Upper lobe of right lung (tissue), 1 donor: ENCODE data around the gene FAAP24. TPM values are rescaled to one million over a fixed set of nuclear protein-coding genes. Genes with fewer than 3 reads are reported as not detected.
"Not testable (repeated sequence)": the region's sequence is repeated elsewhere in the genome, so short reads cannot be mapped to it uniquely, and the experiment has no call there.

Experiments used
- ATAC-seq: fragments of 200-7000 bp; cut with Tn5 transposase; one replicate; pipeline ENCODE4 v1.9.1; 2020; ENCODE audit warnings: mild to moderate bottlenecking, moderate library complexity
- DNase-seq: peaks from one replicate; pipeline ENCODE4 v3.0.0-alpha.2; 2020
- H3K27ac ChIP-seq: fragments of 200-600 bp; one replicate; pipeline ENCODE4 v1.8.0; 2022
- H3K27me3 ChIP-seq: fragments of 200-600 bp; one replicate; pipeline ENCODE4 v1.8.0; 2022; ENCODE audit warnings: mild to moderate bottlenecking
- H3K36me3 ChIP-seq: fragments of 200-600 bp; one replicate; pipeline ENCODE4 v1.8.0; 2022
- H3K4me1 ChIP-seq: fragments of 200-600 bp; one replicate; pipeline ENCODE4 v1.8.0; 2022
- H3K4me3 ChIP-seq: fragments of 200-600 bp; one replicate; pipeline ENCODE4 v1.8.0; 2022; ENCODE audit warnings: mild to moderate bottlenecking
- H3K9me3 ChIP-seq: fragments of 200-600 bp; one replicate; pipeline ENCODE4 v1.8.0; 2022
- CTCF ChIP-seq: fragments of 200-600 bp; IDR thresholded peaks from one replicate; pipeline ENCODE4 v1.8.0; 2022; ENCODE audit warnings: antibody characterized with exemption
- intact Hi-C: fragments of 100-400 bp; cut with DNase I; formaldehyde crosslinking; loops from one replicate; pipeline ENCODE4 v1.11.0; 2022
- total RNA-seq: library from RNA; stranded (reverse); fragmentation: NEBNext Ultra II Directional; extraction: Animal tissue kit (Norgen Biotek cat#: 25700); gene quantifications from one replicate; pipeline ENCODE4 v1.2.1, GENCODE V29; 2021
- donor health status: DM: no; HTN: yes; CAD: no; lungs with severe emphysema.

The FAAP24 gene
- total RNA-seq, 1 donor from 2014 or later, result 0.90 TPM

GRCh38 chr19:33005440-33005839, 33.4 kb downstream of the FAAP24 start:
- Histone ChIP-seq H3K9me3 (no peaks in the 10 kb centered on the region), H3K27me3 (no peaks in the 10 kb centered on the region), H3K36me3 (no peaks in the 10 kb centered on the region), H3K4me1 (no peaks in the 10 kb centered on the region), H3K27ac (no peak overlapping the region), H3K4me3 (no peak overlapping the region)
- no peak for ATAC-seq
- intact Hi-C loops, result no loop called here
- no peak for TF ChIP-seq CTCF
- no peak for DNase-seq

GRCh38 chr19:33008738-33009137, 36.7 kb downstream of the FAAP24 start:
- intact Hi-C loops, result no loop called here
- no peaks in the 10 kb centered on the region for H3K4me1 ChIP-seq
- H3K36me3 ChIP-seq, result no peaks in the 10 kb centered on the region
- no peak overlapping the region for H3K27ac ChIP-seq
- H3K27me3 ChIP-seq, result no peaks in the 10 kb centered on the region
- no peak for TF ChIP-seq CTCF
- H3K4me3 ChIP-seq, result no peak overlapping the region
- ATAC-seq (no peak), DNase-seq (no peak)
- no peaks in the 10 kb centered on the region for H3K9me3 ChIP-seq

- H3K4me1 ChIP-seq, intact Hi-C loops, H3K4me3 ChIP-seq, H3K9me3 ChIP-seq, H3K27me3 ChIP-seq, DNase-seq, H3K27ac ChIP-seq, H3K36me3 ChIP-seq, ATAC-seq: not testable (repeated sequence)
These were observed 38.8 kb downstream of the FAAP24 start for GRCh38 chr19:33010891-33011290.

- Histone ChIP-seq H3K36me3 (no peaks in the 10 kb centered on the region), H3K9me3 (no peaks in the 10 kb centered on the region), H3K4me1 (no peaks in the 10 kb centered on the region), H3K27me3 (no peaks in the 10 kb centered on the region), H3K27ac (no peak overlapping the region), H3K4me3 (no peak overlapping the region)
- no peak for TF ChIP-seq CTCF
- peak; percentile 43 for ATAC-seq
- intact Hi-C loops, result no loop called here
- DNase-seq, result no peak
These were observed 50.6 kb downstream of the FAAP24 start for GRCh38 chr19:33022472-33023116.

GRCh38 chr19:33024398-33024797, 52.4 kb downstream of the FAAP24 start:
- H3K4me3 ChIP-seq, result no peak overlapping the region
- H3K36me3 ChIP-seq, result no peaks in the 10 kb centered on the region
- no peaks in the 10 kb centered on the region for H3K4me1 ChIP-seq
- TF ChIP-seq CTCF, result no peak
- H3K9me3 ChIP-seq, result no peaks in the 10 kb centered on the region
- intact Hi-C loops, result no loop called here
- H3K27me3 ChIP-seq, result no peaks in the 10 kb centered on the region
- ATAC-seq (no peak), DNase-seq (no peak)
- no peak overlapping the region for H3K27ac ChIP-seq

GRCh38 chr19:33025468-33026238, 53.6 kb downstream of the FAAP24 start:
- H3K4me1 ChIP-seq, H3K27ac ChIP-seq, H3K4me3 ChIP-seq, H3K36me3 ChIP-seq, DNase-seq, H3K27me3 ChIP-seq, ATAC-seq, intact Hi-C loops, H3K9me3 ChIP-seq: not testable (repeated sequence)

GRCh38 chr19:33026602-33027001, 54.6 kb downstream of the FAAP24 start:
- H3K9me3 ChIP-seq, ATAC-seq, H3K4me3 ChIP-seq, H3K27ac ChIP-seq, H3K27me3 ChIP-seq, DNase-seq, H3K36me3 ChIP-seq, intact Hi-C loops, H3K4me1 ChIP-seq: not testable (repeated sequence)

Other genes starting within 250 kb of the FAAP24 start
- 0.46 TPM for gene SLC7A9, start 102.5 kb upstream of the FAAP24 start, total RNA-seq
- gene CEP89, start 284 bp upstream of the FAAP24 start, total RNA-seq, result 19.3 TPM
- gene RHPN2, start 92.6 kb downstream of the FAAP24 start, total RNA-seq, result 9.7 TPM
- 7.0 TPM for gene GPATCH1, start 108.9 kb downstream of the FAAP24 start, total RNA-seq
- gene WDR88, start 159.9 kb downstream of the FAAP24 start, total RNA-seq, result not detected
- gene LRP3, start 222.1 kb downstream of the FAAP24 start, total RNA-seq, result 22.0 TPM